Psoas muscle (tissue), 8 donors: Measurements from ENCODE around the gene DPP10. TPM values are rescaled to one million over a fixed set of nuclear protein-coding genes. Genes with fewer than 3 reads are reported as not detected.

Experiments
- ATAC-seq, 4 donors: fragments of 200-7000 bp; cut with Tn5 transposase; one replicate each; pipeline ENCODE4 v1.9.1; 2020; ENCODE audit warnings: moderate library complexity in 3 of 4, mild to moderate bottlenecking in 2 of 4
- DNase-seq, 2 donors: peaks; one replicate each; pipeline ENCODE4 v3.0.0-alpha.2; 2020
- H3K27ac ChIP-seq: fragments of 200-600 bp; one replicate; pipeline ENCODE4 v1.8.0; 2022
- H3K27me3 ChIP-seq, 3 donors: fragments of 200-600 bp in 1 of 3; one replicate each; pipeline versions ENCODE4 v1.6.1 to v1.8.0; 2013 to 2022; ENCODE audit warnings: low read length in 2 of 3, mild to moderate bottlenecking in 2 of 3, moderate library complexity in 1 of 3; ENCODE audit not compliant: insufficient read depth in 3 of 3
- H3K36me3 ChIP-seq, 2 donors: fragments of 200-600 bp in 1 of 2; one replicate each; pipeline versions ENCODE4 v1.6.1 to v1.8.0; 2013 to 2022; ENCODE audit warnings: low read depth in 1 of 2, mild to moderate bottlenecking in 1 of 2, moderate library complexity in 1 of 2; ENCODE audit not compliant: insufficient read depth in 1 of 2
- H3K4me1 ChIP-seq: fragments of 200-600 bp; one replicate; pipeline ENCODE4 v1.8.0; 2022
- H3K4me3 ChIP-seq: fragments of 200-600 bp; one replicate; pipeline ENCODE4 v1.8.0; 2022; ENCODE audit warnings: mild to moderate bottlenecking
- H3K9me3 ChIP-seq: fragments of 200-600 bp; one replicate; pipeline ENCODE4 v1.8.0; 2022
- WGBS, 3 donors: extraction: QIAGEN DNeasy Blood & Tissue Kit; methylation state at CpG; one replicate each; pipeline versions ENCODE4 v1.1.6 to v1.1.7; 2013; 5-methylcytosine and 5-hydroxymethylcytosine counted together
- intact Hi-C, 2 donors: fragments of 100-400 bp; cut with DNase I; formaldehyde crosslinking; loops; one replicate each; pipeline versions ENCODE4 v1.11.0 to v1.14.2; 2022
- polyA plus RNA-seq, 3 donors: library from polyadenylated mRNA; stranded (reverse); fragments of 200-250 nt; gene quantifications; one replicate each; pipeline ENCODE4 v1.2.3, GENCODE V29; 2013
- total RNA-seq, 4 donors: library from RNA; stranded (reverse); fragmentation: NEBNext Ultra II Directional in 2 of 4; extraction: Animal tissue kit (Norgen Biotek cat#: 25700) in 2 of 4; gene quantifications; one replicate each; pipeline versions ENCODE4 v1.2.1 to v1.2.4, GENCODE V29; 2021 to 2023
- TF ChIP-seq, protein P1 (sequence below): fragments of 200-600 bp; IDR thresholded peaks from one replicate; pipeline ENCODE4 v1.8.0; 2022; ENCODE audit warnings: antibody characterized with exemption
- donor health status: healthy with polysubstance abuse.
- donor health status: DM: no; HTN: no; CAD: no; lungs with moderate emphysema.
- donor health status: Bipolar disorder and iron deficiency.
- donor health status: healthy.
- donor health status: DM: yes; HTN: yes; CAD: no.
- donor health status: DM: no; HTN: no; CAD: no.
- donor health status: DM: no; HTN: no; CAD: no.
- donor health status: DM: yes; HTN: yes; CAD: no.

DPP10 gene
- total and polyA plus RNA-seq, 7 donors: 0.01 to 0.11 TPM; not detected in 5

DNA sequence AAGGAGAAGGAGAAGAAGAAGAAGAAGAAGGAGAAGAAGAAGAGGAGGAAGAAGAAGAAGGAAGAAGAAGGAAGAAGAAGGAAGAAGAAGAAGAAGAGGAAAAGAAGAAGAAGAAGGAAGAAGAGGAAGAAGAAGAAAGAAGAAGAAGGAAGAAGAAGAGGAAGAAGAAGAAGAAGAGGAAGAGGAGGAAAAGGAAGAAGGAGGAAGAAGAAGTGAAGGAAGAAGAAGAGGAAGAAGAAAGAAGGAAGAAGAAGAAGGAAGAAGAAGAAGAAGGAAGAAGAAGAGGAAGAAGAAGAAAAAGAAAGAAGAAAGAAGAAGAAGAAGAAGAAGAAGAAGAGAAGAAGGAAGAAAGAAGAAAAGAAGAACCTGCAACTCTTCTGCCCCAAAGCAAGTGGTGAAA lies 942.0 kb downstream of the DPP10 start:
- no peaks in the 10 kb centered on the region for H3K4me1 ChIP-seq
- TF ChIP-seq, protein P1, sequence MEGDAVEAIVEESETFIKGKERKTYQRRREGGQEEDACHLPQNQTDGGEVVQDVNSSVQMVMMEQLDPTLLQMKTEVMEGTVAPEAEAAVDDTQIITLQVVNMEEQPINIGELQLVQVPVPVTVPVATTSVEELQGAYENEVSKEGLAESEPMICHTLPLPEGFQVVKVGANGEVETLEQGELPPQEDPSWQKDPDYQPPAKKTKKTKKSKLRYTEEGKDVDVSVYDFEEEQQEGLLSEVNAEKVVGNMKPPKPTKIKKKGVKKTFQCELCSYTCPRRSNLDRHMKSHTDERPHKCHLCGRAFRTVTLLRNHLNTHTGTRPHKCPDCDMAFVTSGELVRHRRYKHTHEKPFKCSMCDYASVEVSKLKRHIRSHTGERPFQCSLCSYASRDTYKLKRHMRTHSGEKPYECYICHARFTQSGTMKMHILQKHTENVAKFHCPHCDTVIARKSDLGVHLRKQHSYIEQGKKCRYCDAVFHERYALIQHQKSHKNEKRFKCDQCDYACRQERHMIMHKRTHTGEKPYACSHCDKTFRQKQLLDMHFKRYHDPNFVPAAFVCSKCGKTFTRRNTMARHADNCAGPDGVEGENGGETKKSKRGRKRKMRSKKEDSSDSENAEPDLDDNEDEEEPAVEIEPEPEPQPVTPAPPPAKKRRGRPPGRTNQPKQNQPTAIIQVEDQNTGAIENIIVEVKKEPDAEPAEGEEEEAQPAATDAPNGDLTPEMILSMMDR: no peak
- H3K27me3 ChIP-seq: no peaks in the 10 kb centered on the region
- H3K36me3 ChIP-seq: no peaks in the 10 kb centered on the region
- H3K27ac ChIP-seq: no peak overlapping the region
- DNase-seq (no peak), ATAC-seq (no peak)
- intact Hi-C loops: no loop called here
- H3K9me3 ChIP-seq: no peaks in the 10 kb centered on the region
- no peak overlapping the region for H3K4me3 ChIP-seq

DNA sequence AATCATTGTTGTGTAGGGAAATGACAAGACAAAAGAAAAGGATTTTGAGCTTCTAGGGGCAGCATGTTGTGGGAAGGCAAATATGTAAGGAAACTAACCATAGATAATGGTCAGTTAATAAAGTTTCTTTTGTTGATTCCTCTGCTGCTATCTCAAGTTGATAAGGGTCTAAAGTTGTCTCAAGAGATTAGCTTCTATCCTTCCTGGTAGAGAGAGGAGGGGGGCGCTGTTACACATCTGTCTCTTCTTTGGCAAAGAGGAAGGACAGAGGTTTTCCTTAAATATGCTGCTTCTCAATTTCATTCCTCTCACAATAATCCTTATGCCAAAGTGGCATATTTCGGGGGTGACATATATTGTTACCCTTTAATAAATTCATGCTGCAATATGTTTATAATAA lies 944.0 kb downstream of the DPP10 start:
- Histone ChIP-seq H3K27me3 (no peaks in the 10 kb centered on the region), H3K4me1 (no peaks in the 10 kb centered on the region), H3K27ac (no peak overlapping the region), H3K4me3 (no peak overlapping the region), H3K9me3 (no peaks in the 10 kb centered on the region), H3K36me3 (no peaks in the 10 kb centered on the region)
- ATAC-seq: no peak
- no peak for DNase-seq
- TF ChIP-seq, protein P1: no peak
- intact Hi-C loops: no loop called here
- WGBS, 3 donors: 71 to 73% (median 72%) methylated on average over 2 of the region's 2 CpGs

GRCh38 chr2:115389024-115389423 lies 946.6 kb downstream of the DPP10 start:
- Histone ChIP-seq H3K4me1 (no peaks in the 10 kb centered on the region), H3K27me3 (no peaks in the 10 kb centered on the region), H3K9me3 (no peaks in the 10 kb centered on the region), H3K27ac (no peak overlapping the region), H3K4me3 (no peak overlapping the region), H3K36me3 (no peaks in the 10 kb centered on the region)
- WGBS, 3 donors: 64 to 79% (median 76%) methylated on average over 1 of the region's 1 CpG
- ATAC-seq: no peak
- TF ChIP-seq, protein P1: no peak
- intact Hi-C loops: no loop called here
- DNase-seq: no peak

DNA sequence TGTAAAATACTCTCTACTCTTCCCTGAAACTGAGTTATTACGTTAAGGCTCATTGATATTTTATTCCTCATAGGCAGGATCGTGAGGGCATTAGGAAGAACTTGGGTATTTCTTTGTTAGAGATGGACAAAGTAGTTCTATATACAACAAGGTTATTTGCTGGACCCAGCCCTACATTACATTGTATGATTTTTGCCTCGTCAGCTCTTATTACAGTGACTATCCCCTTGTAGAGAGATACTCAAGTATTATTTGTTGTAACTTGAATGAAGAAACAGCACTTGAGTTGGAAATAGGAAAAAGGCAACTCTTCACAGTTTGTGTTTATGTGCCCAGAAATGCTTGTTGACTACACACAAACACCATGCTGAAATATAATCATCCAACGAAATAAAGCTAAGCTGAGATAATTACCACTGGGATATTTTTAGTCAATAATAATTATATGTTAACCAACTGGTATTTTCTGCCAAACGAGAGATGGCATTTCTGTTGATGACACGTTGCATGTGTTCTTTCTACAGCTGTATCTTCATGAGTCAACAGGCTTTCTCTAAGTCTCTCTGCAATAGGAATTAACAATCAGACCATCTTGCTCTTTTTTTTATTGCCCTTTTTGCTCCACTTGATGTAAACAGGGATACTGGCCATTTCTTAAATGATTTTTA lies 947.6 kb downstream of the DPP10 start:
- H3K27ac ChIP-seq: no peak overlapping the region
- no peaks in the 10 kb centered on the region for H3K9me3 ChIP-seq
- H3K36me3 ChIP-seq: no peaks in the 10 kb centered on the region
- 71 to 80% (median 72%) methylated on average over 6 of the region's 6 CpGs for WGBS, 3 donors
- no peak for DNase-seq
- no peak for ATAC-seq
- no peaks in the 10 kb centered on the region for H3K4me1 ChIP-seq
- no peak overlapping the region for H3K4me3 ChIP-seq
- intact Hi-C loops: no loop called here
- H3K27me3 ChIP-seq: no peaks in the 10 kb centered on the region
- TF ChIP-seq, protein P1: no peak

DNA sequence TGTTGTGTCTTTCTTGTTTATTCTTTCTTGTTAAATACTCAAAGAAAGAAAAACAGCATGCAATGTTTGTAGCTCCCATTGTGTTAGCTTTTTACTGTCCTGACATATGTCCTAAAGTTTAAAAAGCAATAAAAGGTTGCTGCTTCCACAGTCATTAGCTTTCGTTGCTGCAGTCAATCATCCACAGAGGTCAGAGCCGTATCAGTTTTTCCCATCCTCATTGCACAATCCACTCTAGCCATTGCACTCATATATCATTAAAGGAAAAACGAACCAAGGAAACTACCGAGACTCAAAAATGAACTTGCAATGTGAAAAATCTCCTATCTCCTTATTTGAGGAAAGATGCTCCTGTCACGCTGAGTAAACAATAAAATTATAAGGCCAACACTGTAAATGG lies 954.1 kb downstream of the DPP10 start:
- Histone ChIP-seq H3K4me1 (no peaks in the 10 kb centered on the region), H3K9me3 (no peaks in the 10 kb centered on the region), H3K27ac (no peak overlapping the region), H3K27me3 (no peaks in the 10 kb centered on the region), H3K36me3 (no peaks in the 10 kb centered on the region), H3K4me3 (no peak overlapping the region)
- TF ChIP-seq, protein P1: no peak
- intact Hi-C loops: no loop called here
- ATAC-seq: no peak
- 26 to 32% (median 30%) methylated on average over 5 of the region's 5 CpGs for WGBS, 3 donors
- DNase-seq: no peak
